HEK293 (cell line): Measurements from ENCODE around the gene EHMT1.

ENCODE experiments used
- BCL11A ChIP-seq: fragments of 450-650 bp; formaldehyde crosslinking; IDR thresholded peaks from 2 replicates; pipeline ENCODE4 v1.5.1; 2016; ENCODE audit warnings: low read depth, missing biosample characterization, missing genetic modification characterization
- GFI1B ChIP-seq: fragments of 450-650 bp; formaldehyde crosslinking; IDR thresholded peaks from 2 replicates; pipeline ENCODE4 v1.5.1; 2016; ENCODE audit warnings: missing biosample characterization, missing genetic modification characterization
- KLF16 ChIP-seq: fragments of 450-650 bp; formaldehyde crosslinking; IDR thresholded peaks from 2 replicates; pipeline ENCODE4 v1.5.1; 2017; ENCODE audit warnings: missing biosample characterization, missing genetic modification characterization
- OVOL3 ChIP-seq: fragments of 450-650 bp; formaldehyde crosslinking; IDR thresholded peaks from 2 replicates; pipeline ENCODE4 v1.5.1; 2016; ENCODE audit warnings: missing biosample characterization, missing genetic modification characterization
- PATZ1 ChIP-seq: fragments of 450-650 bp; formaldehyde crosslinking; IDR thresholded peaks from 2 replicates; pipeline ENCODE4 v1.5.1; 2016; ENCODE audit warnings: missing biosample characterization, missing genetic modification characterization
- SP2 ChIP-seq: fragments of 450-650 bp; formaldehyde crosslinking; IDR thresholded peaks from 2 replicates; pipeline ENCODE4 v1.5.1; 2016; ENCODE audit warnings: missing biosample characterization, missing genetic modification characterization
- ZBTB20 ChIP-seq: fragments of 450-650 bp; formaldehyde crosslinking; IDR thresholded peaks from 2 replicates; pipeline ENCODE4 v1.5.1; 2016; ENCODE audit warnings: missing biosample characterization, missing genetic modification characterization
- ZBTB6 ChIP-seq: fragments of 450-650 bp; formaldehyde crosslinking; IDR thresholded peaks from 2 replicates; pipeline ENCODE4 v1.5.1; 2017; ENCODE audit warnings: missing biosample characterization, missing genetic modification characterization
- ZNF155 ChIP-seq: fragments of 450-650 bp; formaldehyde crosslinking; IDR thresholded peaks from 2 replicates; pipeline ENCODE4 v1.5.1; 2016; ENCODE audit warnings: missing biosample characterization, missing genetic modification characterization
- ZNF169 ChIP-seq: fragments of 450-650 bp; formaldehyde crosslinking; IDR thresholded peaks from 2 replicates; pipeline ENCODE4 v1.5.1; 2016; ENCODE audit warnings: missing biosample characterization, missing genetic modification characterization
- ZNF211 ChIP-seq: fragments of 450-650 bp; formaldehyde crosslinking; IDR thresholded peaks from 2 replicates; pipeline ENCODE4 v1.5.1; 2016; ENCODE audit warnings: low read depth, missing biosample characterization, missing genetic modification characterization
- ZNF391 ChIP-seq: fragments of 450-650 bp; formaldehyde crosslinking; IDR thresholded peaks from 2 replicates; pipeline ENCODE4 v1.5.1; 2016; ENCODE audit warnings: low read depth, missing biosample characterization, missing genetic modification characterization, borderline replicate concordance
- ZNF426 ChIP-seq: fragments of 450-650 bp; formaldehyde crosslinking; IDR thresholded peaks from 2 replicates; pipeline ENCODE4 v1.5.1; 2017; ENCODE audit warnings: missing biosample characterization, missing genetic modification characterization, mild to moderate bottlenecking, inconsistent platforms, moderate library complexity
- ZNF521 ChIP-seq: fragments of 450-650 bp; formaldehyde crosslinking; IDR thresholded peaks from 2 replicates; pipeline ENCODE4 v1.5.1; 2017; ENCODE audit warnings: missing biosample characterization, mild to moderate bottlenecking, missing genetic modification characterization
- ZNF530 ChIP-seq: fragments of 450-650 bp; formaldehyde crosslinking; IDR thresholded peaks from 2 replicates; pipeline ENCODE4 v1.5.1; 2016; ENCODE audit warnings: low read depth, missing biosample characterization, missing genetic modification characterization
- ZNF596 ChIP-seq: fragments of 450-650 bp; IDR thresholded peaks from 2 replicates; pipeline ENCODE4 v1.5.0; 2018; ENCODE audit warnings: missing biosample characterization, mild to moderate bottlenecking, missing genetic modification characterization, moderate library complexity
- ZNF747 ChIP-seq: fragments of 450-650 bp; formaldehyde crosslinking; IDR thresholded peaks from 2 replicates; pipeline ENCODE4 v1.5.1; 2016; ENCODE audit warnings: missing biosample characterization, missing genetic modification characterization
- ZNF776 ChIP-seq: fragments of 450-650 bp; formaldehyde crosslinking; IDR thresholded peaks from 2 replicates; pipeline ENCODE4 v1.5.0; 2017; ENCODE audit warnings: missing biosample characterization, missing genetic modification characterization, borderline replicate concordance
- TF ChIP-seq, protein P1 (sequence below): fragments of 450-650 bp; formaldehyde crosslinking; IDR thresholded peaks from 2 replicates; pipeline ENCODE4 v1.5.1; 2016; ENCODE audit warnings: missing biosample characterization, missing genetic modification characterization, borderline replicate concordance
- TF ChIP-seq, protein P2 (sequence below): fragments of 450-650 bp; formaldehyde crosslinking; IDR thresholded peaks from 2 replicates; pipeline ENCODE4 v1.5.1; 2017; ENCODE audit warnings: missing biosample characterization, missing genetic modification characterization
- TF ChIP-seq, protein P3 (sequence below): fragments of 450-650 bp; formaldehyde crosslinking; IDR thresholded peaks from 2 replicates; pipeline ENCODE4 v1.5.1; 2016; ENCODE audit warnings: missing biosample characterization, missing genetic modification characterization
- TF ChIP-seq, protein P4 (sequence below): fragments of 450-650 bp; formaldehyde crosslinking; IDR thresholded peaks from 2 replicates; pipeline ENCODE4 v1.5.1; 2017; ENCODE audit warnings: missing biosample characterization, mild to moderate bottlenecking, missing genetic modification characterization, moderate library complexity
- TF ChIP-seq, protein P5 (sequence below): fragments of 450-650 bp; formaldehyde crosslinking; IDR thresholded peaks from 2 replicates; pipeline ENCODE4 v1.5.1; 2016; ENCODE audit warnings: missing biosample characterization, missing genetic modification characterization

Gene EHMT1

DNA sequence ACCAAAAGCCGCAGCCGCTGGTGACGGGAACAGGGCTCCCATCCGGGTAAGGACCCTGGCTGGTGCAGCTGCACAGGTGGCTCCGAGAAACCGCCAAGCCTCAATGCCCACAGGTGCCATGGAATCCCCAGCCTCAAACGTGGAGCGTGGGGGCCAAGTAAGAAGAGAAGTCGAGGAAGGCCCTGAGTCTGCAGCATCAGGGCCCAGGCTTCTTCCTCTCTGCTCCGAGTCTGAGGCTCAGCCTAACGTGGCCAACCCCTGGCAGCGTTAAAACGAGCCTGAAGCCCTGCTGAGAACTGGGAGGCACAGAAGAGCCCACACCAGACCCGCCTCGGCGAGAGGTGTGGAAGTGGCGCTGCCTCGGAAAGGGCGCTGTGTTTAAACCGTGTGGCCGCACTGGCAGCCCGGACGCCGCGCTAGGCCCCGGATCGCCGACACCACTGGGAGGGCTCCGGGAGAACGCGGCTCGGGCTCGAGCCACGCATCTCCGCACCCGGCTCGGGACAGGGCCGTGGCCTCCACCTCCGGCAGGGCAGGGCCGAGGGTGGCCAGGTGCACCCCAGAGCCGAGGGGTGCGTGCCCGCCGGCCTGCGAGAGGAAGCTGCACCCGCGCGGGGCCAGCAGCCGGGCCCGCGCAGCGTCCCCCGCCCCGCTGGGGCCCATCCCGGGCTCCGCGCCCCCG is 29.2 kb upstream of the EHMT1 start (continued):
- no peak for TF ChIP-seq ZNF155
- TF ChIP-seq KLF16 (tag by site-specific recombination), result no peak
- TF ChIP-seq, protein P1, sequence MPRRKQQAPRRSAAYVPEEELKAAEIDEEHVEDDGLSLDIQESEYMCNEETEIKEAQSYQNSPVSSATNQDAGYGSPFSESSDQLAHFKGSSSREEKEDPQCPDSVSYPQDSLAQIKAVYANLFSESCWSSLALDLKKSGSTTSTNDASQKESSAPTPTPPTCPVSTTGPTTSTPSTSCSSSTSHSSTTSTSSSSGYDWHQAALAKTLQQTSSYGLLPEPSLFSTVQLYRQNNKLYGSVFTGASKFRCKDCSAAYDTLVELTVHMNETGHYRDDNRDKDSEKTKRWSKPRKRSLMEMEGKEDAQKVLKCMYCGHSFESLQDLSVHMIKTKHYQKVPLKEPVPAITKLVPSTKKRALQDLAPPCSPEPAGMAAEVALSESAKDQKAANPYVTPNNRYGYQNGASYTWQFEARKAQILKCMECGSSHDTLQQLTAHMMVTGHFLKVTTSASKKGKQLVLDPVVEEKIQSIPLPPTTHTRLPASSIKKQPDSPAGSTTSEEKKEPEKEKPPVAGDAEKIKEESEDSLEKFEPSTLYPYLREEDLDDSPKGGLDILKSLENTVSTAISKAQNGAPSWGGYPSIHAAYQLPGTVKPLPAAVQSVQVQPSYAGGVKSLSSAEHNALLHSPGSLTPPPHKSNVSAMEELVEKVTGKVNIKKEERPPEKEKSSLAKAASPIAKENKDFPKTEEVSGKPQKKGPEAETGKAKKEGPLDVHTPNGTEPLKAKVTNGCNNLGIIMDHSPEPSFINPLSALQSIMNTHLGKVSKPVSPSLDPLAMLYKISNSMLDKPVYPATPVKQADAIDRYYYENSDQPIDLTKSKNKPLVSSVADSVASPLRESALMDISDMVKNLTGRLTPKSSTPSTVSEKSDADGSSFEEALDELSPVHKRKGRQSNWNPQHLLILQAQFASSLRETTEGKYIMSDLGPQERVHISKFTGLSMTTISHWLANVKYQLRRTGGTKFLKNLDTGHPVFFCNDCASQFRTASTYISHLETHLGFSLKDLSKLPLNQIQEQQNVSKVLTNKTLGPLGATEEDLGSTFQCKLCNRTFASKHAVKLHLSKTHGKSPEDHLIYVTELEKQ (tag by site-specific recombination), result no peak
- TF ChIP-seq ZNF211, result no peak
- no peak for TF ChIP-seq ZNF530 (tag by site-specific recombination)
- TF ChIP-seq, protein P2, sequence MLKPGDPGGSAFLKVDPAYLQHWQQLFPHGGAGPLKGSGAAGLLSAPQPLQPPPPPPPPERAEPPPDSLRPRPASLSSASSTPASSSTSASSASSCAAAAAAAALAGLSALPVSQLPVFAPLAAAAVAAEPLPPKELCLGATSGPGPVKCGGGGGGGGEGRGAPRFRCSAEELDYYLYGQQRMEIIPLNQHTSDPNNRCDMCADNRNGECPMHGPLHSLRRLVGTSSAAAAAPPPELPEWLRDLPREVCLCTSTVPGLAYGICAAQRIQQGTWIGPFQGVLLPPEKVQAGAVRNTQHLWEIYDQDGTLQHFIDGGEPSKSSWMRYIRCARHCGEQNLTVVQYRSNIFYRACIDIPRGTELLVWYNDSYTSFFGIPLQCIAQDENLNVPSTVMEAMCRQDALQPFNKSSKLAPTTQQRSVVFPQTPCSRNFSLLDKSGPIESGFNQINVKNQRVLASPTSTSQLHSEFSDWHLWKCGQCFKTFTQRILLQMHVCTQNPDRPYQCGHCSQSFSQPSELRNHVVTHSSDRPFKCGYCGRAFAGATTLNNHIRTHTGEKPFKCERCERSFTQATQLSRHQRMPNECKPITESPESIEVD (tag by site-specific recombination), result no peak
- TF ChIP-seq ZNF391, result no peak
- TF ChIP-seq ZNF426 (tag by site-specific recombination), result no peak
- no peak for TF ChIP-seq BCL11A (tag by site-specific recombination)
- no peak for TF ChIP-seq ZNF169 (tag by site-specific recombination)
- TF ChIP-seq GFI1B (tag by site-specific recombination), result no peak
- peak; percentile 38; the same call in 1 of the 2 replicates for TF ChIP-seq ZBTB20
- TF ChIP-seq ZNF776 (tag by site-specific recombination), result no peak
- TF ChIP-seq, protein P3, sequence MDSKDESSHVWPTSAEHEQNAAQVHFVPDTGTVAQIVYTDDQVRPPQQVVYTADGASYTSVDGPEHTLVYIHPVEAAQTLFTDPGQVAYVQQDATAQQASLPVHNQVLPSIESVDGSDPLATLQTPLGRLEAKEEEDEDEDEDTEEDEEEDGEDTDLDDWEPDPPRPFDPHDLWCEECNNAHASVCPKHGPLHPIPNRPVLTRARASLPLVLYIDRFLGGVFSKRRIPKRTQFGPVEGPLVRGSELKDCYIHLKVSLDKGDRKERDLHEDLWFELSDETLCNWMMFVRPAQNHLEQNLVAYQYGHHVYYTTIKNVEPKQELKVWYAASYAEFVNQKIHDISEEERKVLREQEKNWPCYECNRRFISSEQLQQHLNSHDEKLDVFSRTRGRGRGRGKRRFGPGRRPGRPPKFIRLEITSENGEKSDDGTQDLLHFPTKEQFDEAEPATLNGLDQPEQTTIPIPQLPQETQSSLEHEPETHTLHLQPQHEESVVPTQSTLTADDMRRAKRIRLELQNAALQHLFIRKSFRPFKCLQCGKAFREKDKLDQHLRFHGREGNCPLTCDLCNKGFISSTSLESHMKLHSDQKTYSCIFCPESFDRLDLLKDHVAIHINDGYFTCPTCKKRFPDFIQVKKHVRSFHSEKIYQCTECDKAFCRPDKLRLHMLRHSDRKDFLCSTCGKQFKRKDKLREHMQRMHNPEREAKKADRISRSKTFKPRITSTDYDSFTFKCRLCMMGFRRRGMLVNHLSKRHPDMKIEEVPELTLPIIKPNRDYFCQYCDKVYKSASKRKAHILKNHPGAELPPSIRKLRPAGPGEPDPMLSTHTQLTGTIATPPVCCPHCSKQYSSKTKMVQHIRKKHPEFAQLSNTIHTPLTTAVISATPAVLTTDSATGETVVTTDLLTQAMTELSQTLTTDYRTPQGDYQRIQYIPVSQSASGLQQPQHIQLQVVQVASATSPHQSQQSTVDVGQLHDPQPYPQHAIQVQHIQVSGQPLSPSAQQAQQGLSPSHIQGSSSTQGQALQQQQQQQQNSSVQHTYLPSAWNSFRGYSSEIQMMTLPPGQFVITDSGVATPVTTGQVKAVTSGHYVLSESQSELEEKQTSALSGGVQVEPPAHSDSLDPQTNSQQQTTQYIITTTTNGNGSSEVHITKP (tag by site-specific recombination), result no peak
- TF ChIP-seq OVOL3 (tag by site-specific recombination), result no peak
- TF ChIP-seq, protein P4, sequence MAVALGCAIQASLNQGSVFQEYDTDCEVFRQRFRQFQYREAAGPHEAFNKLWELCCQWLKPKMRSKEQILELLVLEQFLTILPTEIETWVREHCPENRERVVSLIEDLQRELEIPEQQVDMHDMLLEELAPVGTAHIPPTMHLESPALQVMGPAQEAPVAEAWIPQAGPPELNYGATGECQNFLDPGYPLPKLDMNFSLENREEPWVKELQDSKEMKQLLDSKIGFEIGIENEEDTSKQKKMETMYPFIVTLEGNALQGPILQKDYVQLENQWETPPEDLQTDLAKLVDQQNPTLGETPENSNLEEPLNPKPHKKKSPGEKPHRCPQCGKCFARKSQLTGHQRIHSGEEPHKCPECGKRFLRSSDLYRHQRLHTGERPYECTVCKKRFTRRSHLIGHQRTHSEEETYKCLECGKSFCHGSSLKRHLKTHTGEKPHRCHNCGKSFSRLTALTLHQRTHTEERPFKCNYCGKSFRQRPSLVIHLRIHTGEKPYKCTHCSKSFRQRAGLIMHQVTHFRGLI (tag by site-specific recombination), result peak; percentile 84
- peak; percentile 31 for TF ChIP-seq SP2
- no peak for TF ChIP-seq ZNF521 (tag by site-specific recombination)
- TF ChIP-seq PATZ1, result no peak
- TF ChIP-seq ZNF596 (tag by site-specific recombination), result no peak
- TF ChIP-seq ZNF747 (tag by site-specific recombination), result no peak
- TF ChIP-seq ZBTB6 (tag by site-specific recombination), result no peak
- TF ChIP-seq, protein P5, sequence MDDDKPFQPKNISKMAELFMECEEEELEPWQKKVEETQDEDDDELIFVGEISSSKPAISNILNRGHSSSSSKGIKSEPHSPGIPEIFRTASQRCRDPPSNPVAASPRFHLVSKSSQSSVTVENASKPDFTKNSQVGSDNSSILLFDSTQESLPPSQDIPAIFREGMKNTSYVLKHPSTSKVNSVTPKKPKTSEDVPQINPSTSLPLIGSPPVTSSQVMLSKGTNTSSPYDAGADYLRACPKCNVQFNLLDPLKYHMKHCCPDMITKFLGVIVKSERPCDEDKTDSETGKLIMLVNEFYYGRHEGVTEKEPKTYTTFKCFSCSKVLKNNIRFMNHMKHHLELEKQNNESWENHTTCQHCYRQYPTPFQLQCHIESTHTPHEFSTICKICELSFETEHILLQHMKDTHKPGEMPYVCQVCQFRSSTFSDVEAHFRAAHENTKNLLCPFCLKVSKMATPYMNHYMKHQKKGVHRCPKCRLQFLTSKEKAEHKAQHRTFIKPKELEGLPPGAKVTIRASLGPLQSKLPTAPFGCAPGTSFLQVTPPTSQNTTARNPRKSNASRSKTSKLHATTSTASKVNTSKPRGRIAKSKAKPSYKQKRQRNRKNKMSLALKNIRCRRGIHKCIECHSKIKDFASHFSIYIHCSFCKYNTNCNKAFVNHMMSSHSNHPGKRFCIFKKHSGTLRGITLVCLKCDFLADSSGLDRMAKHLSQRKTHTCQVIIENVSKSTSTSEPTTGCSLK (tag by site-specific recombination), result no peak
